Skin of body (tissue), 2 donors: Measurements from ENCODE around the gene KCNQ1OT1. TPM values are rescaled to one million over a fixed set of nuclear protein-coding genes. Genes with fewer than 3 reads are reported as not detected.

Experiments
- DNase-seq: peaks from one replicate; lab custom pipeline; 2025; lab: John Stamatoyannopoulos, UW
- total RNA-seq: library from RNA; depleted of rRNA; stranded (reverse); fragments of >200 nt; gene quantifications from one replicate; pipeline ENCODE4 v1.2.3, GENCODE V29; 2014

Gene KCNQ1OT1
- total RNA-seq, result 12.0 TPM

DNA sequence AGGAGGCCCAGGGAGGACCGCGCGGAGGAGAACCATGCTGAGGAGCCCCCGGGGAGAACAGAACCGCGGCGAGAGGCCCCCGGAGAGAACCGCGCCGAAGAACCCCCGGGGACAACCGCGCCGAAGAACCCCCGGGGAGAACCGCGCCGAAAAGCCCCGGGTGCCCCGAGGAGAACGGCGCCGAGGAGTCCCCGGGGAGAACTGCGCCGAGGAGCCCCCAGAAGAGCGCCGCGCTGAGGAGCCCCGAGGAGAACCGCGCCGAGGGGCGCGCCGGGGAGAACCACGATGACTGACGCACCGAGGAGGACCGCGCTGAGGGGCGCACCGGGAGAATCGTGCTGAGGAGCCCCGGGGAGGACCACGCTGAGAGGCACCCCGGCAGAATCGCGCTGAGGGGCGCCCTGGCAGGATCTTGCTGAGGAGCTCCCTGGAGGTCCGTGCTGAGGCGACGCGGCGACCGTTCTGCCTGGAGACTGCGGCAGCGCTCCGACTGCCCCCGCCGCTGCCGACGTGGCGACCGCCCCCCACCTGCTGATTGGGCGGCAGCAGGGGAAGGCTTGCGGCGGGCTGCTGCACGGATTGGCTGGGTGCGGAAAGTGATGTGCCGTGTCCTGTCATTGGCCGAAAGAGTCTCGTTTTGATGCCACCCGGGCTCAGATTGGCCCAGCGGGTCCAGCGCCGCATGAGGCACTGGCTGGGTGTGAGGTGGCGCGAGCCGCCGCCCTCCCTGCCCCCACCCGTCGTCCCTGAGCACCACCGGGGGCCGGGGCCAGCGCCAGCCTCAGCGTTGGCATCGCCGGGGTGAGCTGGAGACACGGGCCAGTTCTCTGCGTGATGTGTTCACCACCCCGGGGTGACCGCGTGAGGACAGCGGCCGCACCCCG lies at the start of gene KCNQ1OT1:
TSS of gene KCNQ1OT1 (minus strand) at position 464 of the 884 bp plus-strand sequence.
- DNase-seq, result peak; percentile 90

DNA sequence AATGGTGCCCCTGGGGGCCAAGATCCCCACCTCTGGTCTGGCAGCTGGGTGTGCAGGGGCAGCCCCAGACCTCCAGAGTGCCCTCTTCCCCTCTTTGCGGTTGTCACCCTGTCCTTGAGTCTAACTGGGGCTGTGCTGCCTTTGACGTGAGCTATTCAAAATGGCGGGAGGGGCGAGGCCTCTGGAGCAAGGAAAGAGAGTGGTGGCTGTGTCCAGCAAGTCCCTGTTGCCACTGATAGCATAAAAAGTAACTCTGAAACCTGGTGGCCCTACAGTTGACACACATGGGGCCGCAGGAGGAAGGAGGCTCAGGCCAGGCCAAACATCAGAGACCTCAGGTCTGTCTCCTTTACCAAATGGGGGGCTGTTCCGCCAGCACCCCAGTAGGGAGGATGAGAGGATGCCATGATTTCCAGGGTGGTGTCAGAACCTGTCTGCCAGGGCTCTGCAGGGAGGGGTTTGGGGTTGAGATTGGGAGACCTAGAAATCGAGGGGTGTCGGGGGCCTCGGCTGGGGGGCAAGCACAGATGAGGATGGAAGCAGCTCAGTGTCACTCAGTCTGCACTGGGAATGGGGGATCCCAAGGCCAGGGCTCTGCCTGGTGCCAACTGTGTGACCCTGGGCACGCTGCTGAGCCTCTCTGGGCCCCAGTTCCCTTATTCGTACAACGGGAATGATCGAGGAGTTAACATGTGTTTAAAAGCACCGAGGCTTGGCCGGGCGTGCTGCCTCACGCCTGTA lies 49.2 kb upstream of the KCNQ1OT1 start:
- DNase-seq, result no peak

DNA sequence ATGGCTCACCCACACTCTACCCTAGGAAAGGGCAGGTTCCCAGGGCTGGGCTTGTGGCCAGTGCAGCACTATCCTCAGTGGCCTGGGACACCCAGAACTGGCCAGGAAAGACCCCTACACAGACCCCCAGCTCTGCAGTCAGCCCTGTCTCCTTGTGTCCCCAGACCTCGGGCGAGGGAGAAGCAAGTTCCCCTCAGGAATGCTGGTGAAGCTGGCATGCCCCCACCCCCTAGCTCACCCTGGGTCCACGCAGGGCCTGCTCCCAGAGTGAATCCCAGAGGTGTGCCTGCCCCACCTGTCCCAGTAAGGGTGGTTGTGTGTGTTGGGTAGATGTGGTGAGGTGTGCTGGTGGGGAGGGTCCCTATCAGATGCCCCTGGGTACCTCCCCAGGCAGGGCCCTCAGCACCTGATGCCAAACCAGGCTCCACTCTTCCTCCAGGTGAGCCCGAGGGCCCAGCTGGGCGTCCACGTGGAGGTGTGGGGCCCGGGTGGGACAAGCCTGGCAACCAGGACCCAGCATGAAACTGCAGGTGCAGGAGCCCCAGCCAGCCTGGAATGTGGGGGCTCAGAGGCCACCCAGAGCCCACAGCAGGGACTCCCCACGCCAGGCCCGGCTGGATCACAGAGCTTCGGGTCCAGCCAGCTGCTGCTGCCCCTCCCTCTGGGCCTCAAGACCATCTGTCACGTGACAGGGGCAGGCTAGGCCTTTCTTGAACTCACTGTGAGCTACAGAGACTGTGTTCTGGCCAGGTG lies 48.4 kb upstream of the KCNQ1OT1 start:
- DNase-seq, result no peak

DNA sequence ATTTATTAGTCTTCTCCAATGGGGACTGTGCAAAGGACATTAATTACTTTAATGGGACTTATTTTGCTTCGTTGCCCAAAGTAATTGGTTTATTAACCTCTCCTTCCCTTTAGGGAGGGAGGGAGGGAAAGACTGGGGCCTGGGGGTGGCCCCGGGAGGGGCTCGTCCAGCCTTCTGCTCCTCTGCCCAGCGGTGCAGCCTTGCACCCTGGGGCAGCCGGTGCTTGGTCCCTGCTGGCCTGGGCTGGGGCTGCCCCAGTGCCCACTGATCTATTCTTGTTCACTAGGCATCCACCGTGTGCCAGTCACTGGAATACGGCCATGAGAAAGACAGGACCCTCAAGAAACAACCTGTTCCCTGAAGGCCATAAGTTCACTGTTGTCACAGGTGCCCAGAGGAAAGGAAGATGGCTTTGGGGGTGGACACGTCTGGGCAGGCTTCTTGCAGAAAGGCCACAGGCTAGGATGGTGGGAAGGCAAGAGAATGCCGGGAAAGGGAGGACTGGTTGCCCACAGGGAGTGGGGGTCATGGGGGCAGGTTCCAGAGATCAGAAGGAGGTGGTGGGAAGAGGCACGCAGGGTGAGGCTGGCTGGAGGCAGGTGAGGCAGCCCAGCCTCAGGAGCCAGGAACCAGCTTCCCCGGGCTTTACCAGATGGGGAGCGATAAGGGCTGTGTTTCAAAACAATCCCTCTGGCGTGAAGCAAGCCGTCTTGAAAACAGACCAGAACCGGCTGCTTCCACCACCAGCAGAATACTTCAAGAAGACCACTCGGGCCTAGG lies 47.6 kb upstream of the KCNQ1OT1 start:
- no peak for DNase-seq

DNA sequence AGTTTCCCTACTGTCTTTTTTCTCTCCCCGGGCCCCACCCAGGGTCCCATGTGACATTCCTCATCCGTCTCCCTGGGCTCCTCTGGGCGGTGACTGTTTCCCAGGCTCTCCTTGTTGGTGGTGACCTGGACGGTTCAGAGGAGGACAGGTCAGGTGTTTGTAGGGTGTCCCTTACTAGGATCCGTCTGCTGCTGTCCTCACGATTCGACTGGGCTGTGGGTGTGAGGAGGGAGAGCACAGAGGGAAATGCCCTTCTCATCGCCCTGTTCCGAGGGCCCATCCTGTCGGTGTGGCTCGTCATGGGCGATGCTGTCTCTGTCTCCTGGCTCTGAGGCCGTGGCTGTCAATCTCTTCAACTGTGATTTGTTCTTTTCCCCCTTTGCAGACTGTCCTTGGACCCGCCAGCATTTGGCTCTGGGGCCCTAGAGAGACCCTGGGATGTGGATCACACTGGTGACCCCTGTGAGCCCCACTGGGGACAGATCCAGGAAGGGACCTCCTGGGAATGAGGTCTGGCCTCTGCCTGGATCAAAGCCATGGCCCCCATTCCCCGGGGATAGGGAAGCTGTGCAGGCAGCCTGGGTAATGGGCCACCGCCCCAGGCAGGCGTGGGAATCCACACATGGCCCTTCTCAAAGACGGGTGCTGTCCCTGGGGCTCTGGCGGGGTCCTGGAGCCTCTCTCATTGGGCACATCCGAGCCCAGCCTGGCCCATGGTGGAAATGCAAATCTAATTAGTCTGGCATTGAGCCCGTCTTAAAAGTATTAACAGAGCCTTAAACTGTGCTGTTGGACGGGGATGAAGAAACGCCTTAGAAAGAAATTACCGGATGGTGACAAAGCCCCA lies 46.8 kb upstream of the KCNQ1OT1 start:
- no peak for DNase-seq

DNA sequence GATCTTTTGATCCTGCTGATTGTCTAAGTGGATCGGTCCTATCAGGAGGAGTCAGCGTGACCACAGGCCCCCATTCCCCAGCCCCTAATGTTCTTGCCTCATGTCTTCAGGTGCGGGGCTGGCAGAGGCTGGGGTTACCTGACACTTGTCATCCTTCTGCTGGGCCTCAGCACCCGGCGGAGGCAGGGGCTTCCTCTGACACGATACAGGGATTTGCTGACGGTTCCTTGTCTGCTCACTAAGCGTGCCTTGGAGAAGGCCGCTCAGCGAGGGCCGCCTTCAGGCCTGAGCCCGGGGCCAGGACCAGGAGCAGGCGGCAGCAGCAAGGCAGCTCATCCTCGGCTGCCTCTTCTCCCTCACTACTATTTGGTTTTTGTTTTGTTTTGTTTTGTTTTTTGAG lies 45.7 kb upstream of the KCNQ1OT1 start:
- no peak for DNase-seq

DNA sequence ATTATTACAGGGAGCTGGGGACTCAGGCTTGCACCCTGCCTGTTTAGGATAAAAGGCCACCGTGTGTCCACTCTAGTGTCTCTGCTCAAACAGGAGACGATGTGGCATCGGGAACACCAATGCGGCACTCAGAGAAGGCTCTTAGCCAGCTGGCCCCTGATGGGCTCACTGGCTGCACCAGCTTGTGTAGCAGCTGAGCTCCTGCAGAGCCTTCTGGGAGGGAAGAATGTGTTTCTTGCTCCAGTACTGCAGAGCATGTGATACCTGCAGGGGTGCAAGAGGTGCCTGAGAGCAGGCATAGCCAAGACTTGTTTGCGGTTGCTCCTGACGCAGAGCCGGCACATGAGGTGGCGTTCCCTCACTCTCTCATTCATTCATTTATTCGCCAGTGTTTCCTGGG lies 44.4 kb upstream of the KCNQ1OT1 start:
- no peak for DNase-seq

DNA sequence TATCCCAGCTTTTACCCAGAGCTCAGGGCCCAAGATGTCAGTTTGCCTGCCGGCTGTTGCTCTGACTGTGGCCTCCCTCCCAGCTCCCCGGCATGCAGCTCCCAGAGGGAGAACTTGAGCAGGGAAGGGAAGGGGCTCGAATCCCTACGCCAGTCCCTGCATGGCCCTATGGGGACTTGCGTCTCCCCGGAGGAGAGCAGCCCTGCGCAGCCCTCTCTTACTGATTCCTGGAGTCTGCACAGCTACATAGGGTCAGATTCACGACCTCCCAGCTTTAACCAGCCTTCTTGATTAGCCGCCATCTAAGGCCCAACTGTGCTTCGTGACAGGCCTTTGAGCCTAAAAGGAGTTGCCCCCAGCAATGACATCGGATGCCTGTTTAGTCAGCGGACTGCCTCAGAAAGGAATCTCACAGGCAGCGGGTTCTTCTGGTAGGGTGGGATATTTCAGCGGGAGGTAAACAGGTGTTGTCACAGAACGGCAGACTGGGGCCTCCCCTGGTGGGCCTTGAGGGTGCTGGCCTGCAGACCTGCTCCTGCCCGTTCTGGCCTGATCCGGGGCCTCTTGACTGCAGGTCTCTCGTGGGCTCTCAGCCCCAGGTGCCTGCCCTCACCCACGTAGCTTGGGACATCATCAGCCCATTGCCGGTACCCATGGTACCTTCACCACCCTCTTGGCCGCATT lies 43.8 kb upstream of the KCNQ1OT1 start:
- no peak for DNase-seq

DNA sequence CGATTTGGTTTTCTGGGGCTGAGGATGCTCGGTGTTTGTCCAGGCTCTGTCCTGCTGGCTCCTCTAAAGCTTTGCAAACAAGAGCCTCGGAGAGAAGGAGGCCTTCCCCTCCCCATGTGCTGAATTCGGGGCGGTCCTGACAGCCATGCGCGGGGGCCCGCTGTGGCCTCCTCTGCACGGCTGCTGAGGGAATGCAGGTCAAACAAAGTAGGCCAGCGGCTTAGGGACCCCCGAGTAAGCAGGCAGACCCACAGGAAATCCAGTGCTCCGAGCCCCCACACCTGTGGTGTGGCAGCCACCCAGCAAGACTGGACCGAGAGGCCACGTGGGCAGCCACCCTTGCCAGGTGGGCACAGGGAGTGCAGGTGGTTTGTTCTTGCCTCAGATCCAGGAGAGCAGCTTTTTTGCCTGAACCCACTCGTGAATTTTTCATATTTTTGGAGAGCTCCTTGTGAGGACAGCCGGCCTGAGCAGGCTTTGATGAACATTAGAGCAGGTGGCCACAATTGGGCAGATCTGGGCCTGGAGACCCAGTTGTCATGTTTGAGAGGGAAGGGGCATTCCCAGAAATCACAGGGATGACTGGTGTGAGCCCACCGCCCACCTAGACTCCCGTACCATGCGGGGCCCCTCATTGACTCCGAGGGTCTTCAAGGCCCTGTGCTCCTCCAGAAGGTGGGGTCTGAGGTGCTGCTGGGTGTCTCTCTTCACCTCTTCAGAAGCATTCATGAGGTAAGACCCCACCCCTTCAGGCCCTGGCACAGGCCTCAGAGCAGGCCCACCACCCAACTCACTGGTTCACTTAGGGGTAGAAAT lies 43.0 kb upstream of the KCNQ1OT1 start:
- DNase-seq, result no peak

DNA sequence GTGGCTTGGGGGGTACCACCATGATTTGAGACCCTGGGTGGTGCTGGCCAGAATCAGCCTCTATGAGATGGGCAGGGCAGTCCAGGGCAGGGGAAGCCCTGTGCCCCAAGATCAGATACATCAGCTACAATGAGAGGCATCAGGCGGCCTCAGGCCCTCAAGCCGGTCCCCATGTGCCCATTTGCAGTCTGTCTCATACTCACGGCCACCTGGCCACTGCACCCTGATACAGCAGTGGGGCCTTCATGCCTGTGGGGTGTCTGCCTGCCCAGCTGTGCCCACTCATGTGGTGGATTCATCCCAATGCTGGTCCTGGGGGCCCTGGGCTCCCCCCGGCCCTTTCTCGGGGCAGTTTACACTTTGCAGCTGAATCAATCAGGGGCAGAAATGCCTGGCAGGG lies 42.4 kb upstream of the KCNQ1OT1 start:
- DNase-seq, result no peak

DNA sequence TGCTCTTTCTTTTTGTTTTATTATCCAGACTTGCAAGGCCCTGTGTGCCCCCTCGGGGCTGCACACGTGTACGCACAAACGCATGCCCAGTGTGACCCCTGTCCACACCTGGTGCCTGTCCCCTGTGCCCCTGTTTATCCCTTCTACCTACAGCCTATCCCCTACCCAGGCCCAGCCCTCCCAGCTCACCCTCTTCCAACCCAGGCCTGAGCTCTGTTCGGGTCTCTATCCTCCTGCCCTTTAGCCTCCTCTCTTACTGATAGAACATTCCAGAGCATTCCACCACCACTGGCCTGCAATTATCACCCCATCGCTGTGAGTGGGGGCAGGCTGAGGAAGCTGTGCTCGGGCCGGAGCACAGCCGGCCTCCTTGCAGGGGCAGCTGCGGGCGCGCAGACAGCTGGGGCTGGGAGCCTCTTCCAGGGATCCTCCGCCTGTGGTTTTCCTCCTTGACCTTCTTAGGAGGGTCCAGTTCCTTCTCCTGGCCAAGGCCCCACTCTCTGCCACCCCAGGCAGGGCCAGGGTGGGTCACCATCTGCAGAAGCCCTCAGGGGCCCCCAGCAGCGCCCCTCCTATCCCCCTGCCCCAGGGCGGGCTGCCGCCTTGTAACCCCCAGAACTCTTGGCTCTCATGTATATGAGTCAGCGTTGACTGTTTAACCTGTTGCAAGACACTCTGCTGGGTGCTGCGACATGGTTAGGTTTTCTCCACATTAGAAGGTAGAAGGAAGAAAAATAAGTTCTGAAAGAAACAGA lies 41.8 kb upstream of the KCNQ1OT1 start:
- no peak for DNase-seq

DNA sequence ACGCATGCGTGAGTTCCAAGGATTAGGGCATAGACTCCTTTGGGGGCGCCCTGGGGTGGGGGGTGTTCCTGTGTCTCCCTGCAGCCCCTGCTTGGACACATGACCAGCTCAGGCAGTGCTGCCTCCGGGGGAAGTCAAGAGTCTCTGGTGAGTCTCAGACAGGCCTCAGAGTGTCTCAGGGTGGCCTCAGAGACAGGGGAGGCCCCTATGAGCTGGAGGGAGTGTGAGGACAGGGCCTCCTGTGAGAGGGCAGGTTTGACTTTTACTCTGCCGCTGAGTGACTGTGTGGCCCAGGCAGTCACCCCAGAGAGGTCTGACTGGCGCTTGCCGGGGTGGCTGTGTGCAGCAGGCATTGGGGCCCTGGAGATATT lies 41.2 kb upstream of the KCNQ1OT1 start:
- no peak for DNase-seq

DNA sequence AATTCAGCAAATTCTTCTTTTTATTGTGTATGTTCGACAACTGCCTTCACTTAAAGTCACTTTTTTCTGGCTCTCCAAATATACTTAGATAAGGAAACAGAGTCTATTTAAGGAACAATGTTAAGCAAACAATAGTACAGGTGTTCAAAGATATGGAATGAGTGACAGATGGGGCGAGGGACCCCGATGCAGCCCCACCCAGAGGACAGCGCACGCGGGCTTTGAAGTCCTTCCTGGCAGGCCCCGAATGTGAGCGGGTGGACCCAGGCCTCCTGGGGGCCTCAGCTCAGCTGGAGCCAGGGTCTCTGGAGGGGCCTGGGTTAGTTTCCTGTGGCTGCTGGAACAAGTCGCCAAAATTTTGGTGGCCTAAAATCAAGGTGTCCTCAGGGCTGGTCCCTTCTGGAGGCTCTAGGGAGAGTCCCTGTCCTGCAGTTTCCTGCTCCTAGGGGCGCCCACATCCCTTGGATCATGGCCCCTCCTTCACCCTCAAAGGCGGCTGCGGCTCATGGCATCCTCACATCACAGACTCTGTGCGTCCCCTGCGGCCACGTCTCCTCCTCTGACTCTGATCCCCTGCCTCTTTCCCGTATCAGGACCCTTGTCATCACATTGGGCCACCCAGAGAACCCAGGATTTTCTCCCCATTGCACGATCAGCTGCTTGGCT lies 40.6 kb upstream of the KCNQ1OT1 start:
- DNase-seq, result no peak

DNA sequence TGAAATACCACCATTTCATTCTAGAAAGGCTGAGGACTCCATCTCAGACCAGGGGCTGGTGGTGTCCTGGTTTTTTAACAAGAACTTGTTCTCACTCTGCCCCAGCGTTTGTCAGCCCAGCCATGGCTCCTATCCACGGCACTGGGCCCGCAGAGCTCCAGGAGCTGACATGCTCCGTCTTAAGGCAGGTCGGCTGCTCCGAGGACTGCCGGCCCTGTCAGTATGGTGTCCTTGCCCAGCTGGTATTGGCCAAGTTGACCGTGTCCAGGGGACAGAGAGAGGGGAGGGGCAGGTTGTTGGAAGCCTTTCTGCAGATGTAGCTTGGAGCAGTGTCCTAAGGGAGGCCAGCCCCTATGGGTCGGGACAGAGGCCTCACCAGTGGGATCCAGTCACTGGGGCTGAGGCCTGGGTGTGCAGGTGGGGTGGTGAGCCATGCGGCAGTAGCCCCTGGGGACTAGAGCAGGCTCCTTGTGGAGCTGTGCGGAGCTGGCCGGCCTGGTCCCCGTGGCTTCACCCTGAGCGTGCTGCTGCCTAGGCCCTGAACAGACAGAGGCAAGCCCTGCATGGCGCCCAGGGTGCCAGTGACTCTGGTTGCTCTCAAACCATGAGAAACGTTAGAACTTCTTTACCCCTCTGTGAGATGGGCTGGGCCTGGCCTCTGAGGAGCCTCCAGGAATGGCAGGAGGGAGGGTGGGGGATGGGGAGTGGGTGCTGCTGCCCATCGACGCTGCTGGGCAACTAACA lies 39.9 kb upstream of the KCNQ1OT1 start:
- no peak for DNase-seq

DNA sequence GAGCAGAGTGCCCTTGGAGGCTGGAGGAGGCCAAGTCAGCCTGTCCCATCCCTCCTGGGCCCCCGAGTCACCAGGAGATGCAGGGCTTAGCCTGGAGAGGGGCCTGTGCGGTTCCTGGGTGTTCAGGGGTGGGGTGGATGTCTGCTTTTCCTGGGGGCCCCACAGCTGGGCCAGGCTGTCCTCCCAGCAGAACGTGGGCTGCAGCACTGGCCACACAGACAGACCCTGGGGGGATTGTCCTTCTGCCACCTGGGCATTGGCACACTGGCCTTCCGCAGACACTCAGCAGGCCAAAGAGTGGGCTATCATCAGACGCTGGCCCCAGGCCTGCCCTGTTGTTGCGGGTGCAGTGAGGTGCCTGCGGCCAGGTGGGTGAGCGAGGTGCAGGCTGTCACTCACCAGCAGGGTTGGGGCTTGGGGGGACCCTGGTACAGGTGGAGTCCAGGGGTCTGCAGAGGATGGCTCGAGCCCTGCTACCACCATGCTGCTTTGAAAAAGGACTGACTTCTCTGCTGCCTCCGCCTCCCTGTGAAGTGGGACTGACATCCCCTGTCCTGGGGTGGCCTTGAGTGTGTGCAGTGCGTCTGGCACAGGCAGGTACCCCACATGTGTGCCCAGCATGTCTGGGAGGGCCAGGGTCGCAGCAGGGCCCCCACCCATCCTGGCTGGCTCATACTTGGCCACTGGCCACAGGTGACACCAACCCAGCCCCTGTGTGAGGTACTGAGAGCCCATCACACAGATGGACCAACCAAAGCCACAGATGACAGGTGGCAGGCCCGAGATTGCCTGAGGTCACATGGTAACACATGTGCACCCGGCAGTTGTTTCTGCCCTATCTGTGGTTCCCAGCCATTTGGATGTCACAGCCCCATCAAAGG lies 39.0 kb upstream of the KCNQ1OT1 start:
- DNase-seq, result no peak

DNA sequence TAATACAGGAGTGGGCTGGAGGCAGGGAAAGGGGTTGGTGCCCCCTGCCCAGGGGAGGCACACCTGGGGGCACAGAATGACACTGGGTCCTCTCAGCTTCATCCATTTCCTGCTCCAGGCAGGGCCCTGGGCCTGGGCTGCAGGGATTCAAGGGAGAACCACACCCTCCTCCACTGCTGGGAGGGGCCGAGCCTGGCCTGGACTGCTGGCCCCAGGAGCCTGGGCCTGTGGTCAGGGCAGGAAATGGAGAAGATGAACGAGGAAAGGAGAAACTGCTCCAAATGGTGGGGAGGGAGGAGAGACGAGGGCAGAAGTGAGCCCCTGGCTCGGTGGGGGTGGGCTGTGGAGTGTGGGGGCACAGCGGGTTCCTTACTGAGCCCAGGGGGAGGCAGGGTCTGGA lies 38.1 kb upstream of the KCNQ1OT1 start:
- DNase-seq, result no peak
